MM.1S (cell line): Measurements from ENCODE around the gene TRAPPC8.

Source experiments
- DNase-seq: peaks from one replicate; pipeline ENCODE4 v3.0.0-alpha.2; 2015
- H2AFZ ChIP-seq: fragments of 300-600 bp; sonication (generic); 2 replicates; pipeline ENCODE4 v1.6.0; 2016; ENCODE audit warnings: antibody characterized with exemption, low read length
- H3F3A ChIP-seq: fragments of 300-600 bp; sonication (generic); 2 replicates; pipeline ENCODE4 v1.6.1; 2016; ENCODE audit warnings: mild to moderate bottlenecking, antibody characterized with exemption, low read length, moderate library complexity, mixed read lengths; ENCODE audit not compliant: insufficient read depth
- H3K27ac ChIP-seq: fragments of 300-600 bp; sonication (generic); 2 replicates; pipeline ENCODE4 v1.5.1; 2016; ENCODE audit warnings: mild to moderate bottlenecking, low read length
- H3K27me3 ChIP-seq: fragments of 300-600 bp; sonication (generic); replicated peaks from 2 replicates; pipeline ENCODE4 v1.6.0; 2016; ENCODE audit warnings: low read length; ENCODE audit not compliant: insufficient read depth
- H3K36me3 ChIP-seq: fragments of 300-600 bp; sonication (generic); replicated peaks from 2 replicates; pipeline ENCODE4 v1.6.1; 2016; ENCODE audit warnings: mild to moderate bottlenecking, low read length, mixed read lengths; ENCODE audit not compliant: insufficient read depth
- H3K4me1 ChIP-seq: fragments of 300-600 bp; sonication (generic); 2 replicates; pipeline ENCODE4 v1.6.1; 2016; ENCODE audit warnings: low read length, mixed read lengths
- H3K4me2 ChIP-seq: fragments of 300-600 bp; sonication (generic); 2 replicates; pipeline ENCODE4 v1.6.0; 2016; ENCODE audit warnings: low read depth, low read length
- H3K4me3 ChIP-seq: fragments of 300-600 bp; sonication (generic); 2 replicates; pipeline ENCODE4 v1.5.1; 2016; ENCODE audit warnings: low read length, mixed read lengths
- H3K79me2 ChIP-seq: fragments of 300-600 bp; sonication (generic); 2 replicates; pipeline ENCODE4 v1.6.1; 2016; ENCODE audit warnings: mixed run types, low read length, mixed read lengths
- H3K9ac ChIP-seq: fragments of 300-600 bp; sonication (generic); 2 replicates; pipeline ENCODE4 v1.6.1; 2016; ENCODE audit warnings: low read length, mixed read lengths
- H3K9me2 ChIP-seq: fragments of 300-600 bp; sonication (generic); replicated peaks from 2 replicates; pipeline ENCODE4 v1.6.1; 2016; ENCODE audit warnings: mild to moderate bottlenecking, low read length, mixed read lengths; ENCODE audit not compliant: insufficient read depth
- H3K9me3 ChIP-seq: fragments of 300-600 bp; sonication (generic); replicated peaks from 2 replicates; pipeline ENCODE4 v1.6.1; 2016; ENCODE audit warnings: mild to moderate bottlenecking, low read length, mixed read lengths; ENCODE audit not compliant: insufficient read depth
- H4K20me1 ChIP-seq: fragments of 300-600 bp; sonication (generic); 2 replicates; pipeline ENCODE4 v1.6.1; 2016; ENCODE audit warnings: mild to moderate bottlenecking, low read length, moderate library complexity, mixed read lengths; ENCODE audit not compliant: insufficient read depth
- CTCF ChIP-seq: fragments of 300-600 bp; sonication (generic); IDR thresholded peaks from 2 replicates; pipeline ENCODE4 v1.5.1; 2016; ENCODE audit warnings: antibody characterized with exemption, low read length, mixed read lengths
- EZH2 ChIP-seq: fragments of 300-600 bp; sonication (generic); optimal IDR thresholded peaks from 2 replicates; pipeline ENCODE3; 2017; ENCODE audit warnings: low read depth, mild to moderate bottlenecking, antibody characterized with exemption, low read length, mixed read lengths
- EZH2phosphoT487 ChIP-seq: fragments of 300-600 bp; sonication (generic); IDR thresholded peaks from 2 replicates; pipeline ENCODE4 v1.6.1; 2018; ENCODE audit warnings: antibody characterized with exemption, low read length

TRAPPC8 gene

DNA sequence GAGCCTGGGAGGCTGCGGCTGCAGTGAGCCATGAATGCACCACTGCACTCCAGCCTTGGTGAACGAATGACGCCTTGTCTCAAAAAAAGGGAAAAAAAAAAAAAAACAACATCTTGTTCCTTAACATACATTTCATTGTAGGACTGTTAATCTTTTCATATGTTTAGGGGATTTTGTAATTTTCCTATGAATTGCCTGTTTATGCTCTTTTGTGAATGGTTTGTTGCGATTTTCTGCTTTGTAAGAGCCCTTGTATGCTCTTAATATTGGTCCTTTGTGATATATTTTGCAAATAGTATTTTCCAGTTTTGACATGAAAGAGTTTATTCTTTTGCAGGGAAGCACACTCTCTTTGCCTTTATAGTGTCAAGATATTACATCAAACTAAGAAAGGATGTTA, 50.0 kb downstream of the TRAPPC8 start:
- no peaks in the 10 kb centered on the region for H4K20me1 ChIP-seq
- no peaks in the 10 kb centered on the region for H3K9me2 ChIP-seq
- H3K36me3 ChIP-seq = peaks cover 3% of the 10 kb centered on the region; the same call in 1 of the 2 replicates
- H3K27ac ChIP-seq = no peak overlapping the region
- no peaks in the 10 kb centered on the region for H3K4me1 ChIP-seq
- H3K4me2 ChIP-seq = no peak overlapping the region
- no peaks in the 10 kb centered on the region for H3K79me2 ChIP-seq
- H3K4me3 ChIP-seq = no peak overlapping the region
- H2AFZ ChIP-seq = no peak overlapping the region
- H3K9me3 ChIP-seq = no peaks in the 10 kb centered on the region
- TF ChIP-seq EZH2phosphoT487 (no peak), CTCF (no peak), EZH2 (no peak)
- no peaks in the 10 kb centered on the region for H3F3A ChIP-seq
- H3K27me3 ChIP-seq = no peaks in the 10 kb centered on the region
- no peak overlapping the region for H3K9ac ChIP-seq
- DNase-seq = no peak

GRCh38 chr18:31891566-31891965, 51.4 kb downstream of the TRAPPC8 start:
- Histone ChIP-seq H3K36me3 (peaks cover 3% of the 10 kb centered on the region; the same call in 1 of the 2 replicates), H4K20me1 (no peaks in the 10 kb centered on the region), H3K9me2 (no peaks in the 10 kb centered on the region), H3K4me3 (no peak overlapping the region), H3K79me2 (no peaks in the 10 kb centered on the region), H3K4me1 (no peaks in the 10 kb centered on the region), H3F3A (no peaks in the 10 kb centered on the region), H3K9me3 (no peaks in the 10 kb centered on the region), H3K27me3 (no peaks in the 10 kb centered on the region), H3K27ac (no peak overlapping the region), H2AFZ (no peak overlapping the region), H3K4me2 (no peak overlapping the region), H3K9ac (no peak overlapping the region)
- TF ChIP-seq EZH2 (no peak), EZH2phosphoT487 (no peak), CTCF (no peak)
- no peak for DNase-seq

DNA sequence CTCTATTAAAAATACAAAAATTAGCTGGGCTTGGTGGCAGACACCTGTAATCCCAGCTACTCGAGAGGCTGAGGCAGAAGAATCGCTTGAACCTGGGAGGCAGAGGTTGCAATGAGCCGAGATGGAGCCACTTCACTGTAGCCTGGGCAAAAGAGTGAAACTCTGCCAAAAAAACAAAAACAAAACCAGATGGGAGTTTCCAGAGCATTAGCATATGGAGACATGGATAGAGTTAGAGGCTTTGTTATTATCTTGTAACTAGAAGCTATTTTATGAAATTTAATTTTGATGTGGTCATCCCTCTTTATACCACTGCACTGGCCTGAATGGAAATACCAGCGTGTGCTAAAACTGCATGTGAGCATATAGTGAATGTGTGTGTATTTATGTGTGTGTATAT, 58.9 kb downstream of the TRAPPC8 start:
- no peaks in the 10 kb centered on the region for H3K9me3 ChIP-seq
- no peaks in the 10 kb centered on the region for H3F3A ChIP-seq
- no peak for DNase-seq
- H3K9ac ChIP-seq = no peak overlapping the region
- H3K4me2 ChIP-seq = no peak overlapping the region
- H3K4me1 ChIP-seq = no peaks in the 10 kb centered on the region
- H3K27ac ChIP-seq = no peak overlapping the region
- no peaks in the 10 kb centered on the region for H3K9me2 ChIP-seq
- H3K79me2 ChIP-seq = peaks cover 11% of the 10 kb centered on the region
- no peak overlapping the region for H3K4me3 ChIP-seq
- H3K36me3 ChIP-seq = no peaks in the 10 kb centered on the region
- H3K27me3 ChIP-seq = no peaks in the 10 kb centered on the region
- TF ChIP-seq EZH2 (no peak), EZH2phosphoT487 (no peak), CTCF (no peak)
- H2AFZ ChIP-seq = no peak overlapping the region
- H4K20me1 ChIP-seq = no peaks in the 10 kb centered on the region
